ENCODE measurements around the gene DOCK10.

Gene DOCK10

DNA sequence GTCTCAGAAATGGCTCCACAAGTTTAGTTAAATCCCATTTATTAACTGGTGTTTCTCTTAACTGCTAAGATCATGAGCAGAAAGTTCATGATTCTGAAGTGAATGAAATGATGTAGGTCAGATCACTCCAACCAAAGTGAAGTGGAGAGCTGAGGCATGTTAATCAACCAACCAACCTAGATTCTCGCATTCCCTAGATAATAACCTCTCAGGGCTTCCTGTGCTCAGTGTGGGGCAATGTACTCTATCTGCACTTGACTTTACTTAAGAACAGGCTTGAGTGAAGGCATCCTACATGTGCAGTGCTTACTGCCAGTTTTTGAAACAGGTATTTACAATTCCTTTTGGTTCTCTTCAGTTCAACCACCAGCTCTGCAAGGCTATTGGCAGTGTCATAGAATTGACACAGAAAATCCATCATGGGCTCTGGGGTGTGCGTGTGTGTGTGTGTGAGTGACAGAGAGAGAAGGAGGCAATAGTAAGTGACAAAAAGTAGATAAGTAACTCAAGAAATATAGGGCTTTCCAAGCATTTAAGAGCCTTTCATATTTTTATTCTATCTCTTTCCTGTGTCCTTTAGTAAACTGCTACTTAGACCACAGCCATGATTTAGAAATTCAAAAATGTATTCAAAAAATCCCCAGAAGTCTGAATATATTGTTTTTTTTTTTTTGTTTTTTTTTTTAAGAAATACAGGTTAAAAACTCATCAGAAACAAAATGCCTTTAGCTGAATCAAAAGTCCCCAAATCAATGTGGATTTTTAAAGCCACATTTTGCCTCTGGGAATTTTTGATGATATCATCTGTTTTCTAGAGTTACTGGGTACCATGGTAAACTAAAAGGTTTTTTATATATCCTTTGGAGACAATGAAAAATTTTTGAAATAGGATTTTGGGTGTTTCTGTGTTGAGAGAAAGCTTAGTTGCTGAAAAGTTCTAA lies 28.6 kb downstream of the DOCK10 start:
- DNase-seq (ENCODE audit: extremely low read depth in 1 of 2, low read depth in 1 of 2) = no peak

DNA sequence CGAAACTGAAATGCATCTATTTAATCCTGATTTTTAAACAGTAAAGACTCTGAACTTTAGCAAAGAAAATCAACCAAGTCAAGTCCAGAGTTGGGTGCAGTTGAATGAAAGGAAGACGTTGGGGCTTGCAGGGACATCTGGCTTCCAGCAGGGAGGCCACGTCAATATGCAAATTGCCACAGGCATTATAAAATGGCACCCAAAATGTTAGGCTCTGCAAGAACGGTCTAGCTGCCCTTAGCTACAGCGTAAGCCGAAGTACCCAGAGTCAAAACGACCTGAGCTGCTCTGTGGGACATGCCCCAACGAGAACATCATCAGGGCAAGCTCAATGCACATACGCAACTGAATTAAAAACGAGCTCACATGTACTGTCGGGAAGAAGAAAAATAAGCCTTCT lies 30.7 kb downstream of the DOCK10 start:
- DNase-seq (ENCODE audit: extremely low read depth in 1 of 2, low read depth in 1 of 2) = no peak

DNA sequence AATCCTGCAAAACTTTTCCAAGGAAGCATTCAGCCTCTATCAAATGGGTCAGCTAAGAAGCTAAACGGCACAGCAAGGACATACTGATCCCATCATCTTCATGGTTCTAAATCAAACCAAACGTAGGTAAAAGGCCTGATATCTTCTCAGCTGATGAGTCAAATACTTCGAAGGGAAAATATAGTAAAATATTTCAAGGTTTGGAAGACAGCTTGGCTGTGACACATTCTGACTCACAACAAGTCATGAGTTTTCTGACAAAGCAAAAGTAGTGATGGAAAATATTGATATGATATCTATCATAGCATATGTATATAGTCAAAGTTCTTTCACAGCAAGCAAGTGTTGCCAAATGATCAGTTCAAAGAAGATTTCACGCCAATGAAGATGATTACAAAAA lies 31.5 kb downstream of the DOCK10 start:
- DNase-seq (ENCODE audit: extremely low read depth in 1 of 2, low read depth in 1 of 2) = no peak

DNA sequence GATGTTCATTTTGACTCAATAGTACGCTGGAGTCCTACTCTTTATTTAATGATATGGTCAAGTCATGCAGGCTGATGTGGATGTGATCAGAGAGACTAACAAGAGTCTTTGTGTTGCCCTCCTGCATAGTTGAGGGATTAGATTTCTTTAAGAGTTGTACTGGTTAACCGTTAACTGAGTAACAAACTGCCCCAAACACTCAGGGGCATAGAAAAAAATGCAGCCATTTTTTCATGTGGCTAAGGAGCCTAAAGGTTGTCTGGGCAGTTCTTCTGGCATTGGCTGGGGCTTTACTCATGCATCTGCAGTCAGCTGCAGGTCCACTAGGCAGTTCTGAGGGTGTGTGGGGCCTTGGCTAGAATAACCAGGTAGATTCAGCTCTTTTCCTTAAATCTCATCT lies 32.5 kb downstream of the DOCK10 start:
- no peak for DNase-seq (ENCODE audit: extremely low read depth in 1 of 2, low read depth in 1 of 2)

DNA sequence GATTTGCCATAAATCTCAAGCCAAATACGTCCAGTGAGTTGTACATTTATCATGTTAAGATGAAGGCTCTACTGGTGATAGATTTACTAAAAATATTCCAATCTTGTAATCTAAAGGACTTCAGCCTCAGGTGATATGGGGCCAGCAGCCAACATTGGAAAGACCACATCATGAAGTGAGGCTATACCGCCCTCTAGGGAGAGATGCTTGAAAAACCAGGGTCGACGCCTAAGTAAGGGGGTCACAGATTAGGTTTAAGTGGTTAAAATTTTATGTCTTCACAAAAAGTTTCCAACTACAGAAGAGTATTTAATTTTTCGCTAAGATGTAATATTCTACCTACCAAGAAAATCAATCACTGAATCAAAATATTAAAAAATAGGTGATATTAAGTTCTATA lies 33.3 kb downstream of the DOCK10 start:
- DNase-seq (ENCODE audit: extremely low read depth in 1 of 2, low read depth in 1 of 2) = no peak

DNA sequence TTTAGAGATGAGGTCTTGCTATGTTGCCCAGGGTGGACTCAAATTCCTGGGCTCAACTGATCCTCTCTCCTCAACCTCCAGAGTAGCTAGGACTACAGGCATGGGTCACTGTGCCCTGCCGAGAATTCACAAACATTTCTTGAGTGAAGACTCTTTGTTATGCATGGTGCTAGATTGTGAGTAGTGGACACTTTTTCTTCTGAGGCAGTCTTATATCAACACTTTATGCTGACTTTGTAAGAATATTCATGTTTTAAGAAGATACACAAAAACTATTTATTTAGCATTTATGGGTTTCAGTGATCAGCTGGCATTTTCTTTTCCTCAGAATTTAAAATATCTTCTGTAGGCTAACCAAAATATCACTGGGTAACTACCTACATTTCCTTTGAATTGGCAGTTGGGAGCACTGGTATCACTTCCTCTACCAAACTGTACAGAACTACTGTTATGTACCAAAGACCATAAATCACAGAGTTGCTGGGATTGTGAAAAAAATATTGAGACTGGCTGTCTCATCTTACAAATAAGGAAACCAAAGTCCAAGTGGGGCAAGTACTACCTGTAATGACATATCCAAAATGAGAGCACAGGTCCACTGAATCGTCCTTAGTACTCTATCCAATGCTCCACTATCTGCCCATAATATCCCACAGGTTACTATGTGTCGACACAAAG lies 34.0 kb downstream of the DOCK10 start:
- DNase-seq (ENCODE audit: extremely low read depth in 1 of 2, low read depth in 1 of 2) = no peak

DNA sequence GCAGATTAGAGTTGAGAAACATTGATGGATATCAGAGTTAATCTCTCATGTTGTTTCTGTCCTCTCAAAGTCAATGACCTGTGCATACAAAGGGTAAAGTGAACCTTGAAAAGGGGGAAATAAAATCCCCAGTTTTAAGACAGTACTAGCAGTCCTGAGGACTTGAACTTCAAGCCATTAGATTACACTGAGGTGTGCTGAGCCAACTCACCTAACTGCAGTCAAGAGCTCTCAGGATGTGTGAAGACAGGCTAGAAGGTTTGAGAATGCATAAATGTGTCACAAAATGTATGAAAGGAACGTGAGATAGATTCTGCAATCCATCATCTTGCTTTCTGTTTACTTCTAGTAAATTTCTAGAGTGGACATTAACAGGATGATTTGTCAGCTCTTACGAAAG lies 35.5 kb downstream of the DOCK10 start:
- no peak for DNase-seq (ENCODE audit: extremely low read depth in 1 of 2, low read depth in 1 of 2)

DNA sequence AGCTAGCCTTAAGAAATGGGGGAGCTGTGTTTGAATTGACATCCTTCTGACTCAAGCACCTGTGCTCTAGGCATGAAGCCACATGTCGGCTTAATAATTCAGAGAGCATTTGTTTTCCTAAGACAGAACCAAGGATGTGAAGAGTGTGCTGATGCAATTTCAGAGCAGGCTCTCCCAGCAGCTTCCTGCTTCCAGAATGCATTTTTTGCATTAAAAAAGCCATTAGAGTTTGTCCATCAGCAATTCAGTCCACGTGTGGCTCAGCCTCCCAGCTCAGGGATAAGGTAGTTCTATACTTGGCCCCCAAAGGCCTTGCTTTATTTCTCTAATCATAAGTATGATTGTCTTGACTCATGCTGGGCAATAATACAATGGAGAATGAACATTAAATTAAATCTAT lies 37.7 kb downstream of the DOCK10 start:
- DNase-seq (ENCODE audit: extremely low read depth in 1 of 2, low read depth in 1 of 2) = no peak

DNA sequence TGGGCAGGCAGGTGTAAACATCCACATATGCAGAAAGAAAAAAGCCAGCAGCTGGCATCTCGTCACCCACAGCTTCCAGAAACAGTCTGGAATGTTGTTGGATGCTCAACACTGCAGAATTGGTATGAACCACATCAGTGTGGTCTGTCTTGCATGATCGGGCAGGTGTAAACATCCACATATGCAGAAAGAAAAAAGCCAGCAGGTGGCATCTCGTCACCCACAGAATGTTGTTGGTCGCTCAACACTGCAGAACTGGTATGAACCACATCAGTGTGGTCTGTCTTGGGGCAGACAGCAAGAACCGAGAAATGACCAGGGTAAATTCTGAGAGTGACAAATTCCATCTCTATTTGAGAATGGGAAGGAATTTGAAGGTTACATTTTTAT lies 39.6 kb downstream of the DOCK10 start:
- no peak for DNase-seq (ENCODE audit: extremely low read depth in 1 of 2, low read depth in 1 of 2)

DNA sequence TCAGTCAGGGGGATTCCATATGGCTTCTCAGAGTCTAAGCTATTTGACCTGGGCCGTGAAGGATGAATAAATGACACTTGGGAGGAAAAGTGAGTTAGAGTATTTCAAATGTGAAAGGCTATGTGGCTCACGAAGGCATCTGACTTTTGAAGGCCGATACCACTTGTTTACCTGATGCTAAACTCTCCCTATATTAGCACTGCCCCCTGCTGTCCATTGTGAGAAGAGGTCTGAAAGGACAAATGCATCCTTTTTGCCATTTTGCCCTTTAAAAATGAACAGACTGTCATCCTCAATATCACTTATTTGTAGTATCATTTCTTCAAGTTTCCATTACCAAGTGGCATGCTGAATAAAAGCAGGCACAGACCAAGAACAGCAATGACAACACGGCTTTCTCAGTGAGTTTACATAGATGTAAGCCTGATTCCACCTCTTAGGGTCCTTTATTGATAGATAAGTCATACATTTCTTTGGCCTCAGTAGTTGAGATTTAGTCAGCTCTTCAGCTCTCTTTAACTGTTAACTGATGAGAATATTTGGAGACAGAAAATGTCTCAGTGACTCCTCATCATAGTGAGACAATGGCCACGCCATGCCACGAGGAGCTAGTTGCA lies 40.1 kb downstream of the DOCK10 start:
- peak; percentile 30 to 47 for DNase-seq (ENCODE audit: extremely low read depth in 1 of 2, low read depth in 1 of 2)

DNA sequence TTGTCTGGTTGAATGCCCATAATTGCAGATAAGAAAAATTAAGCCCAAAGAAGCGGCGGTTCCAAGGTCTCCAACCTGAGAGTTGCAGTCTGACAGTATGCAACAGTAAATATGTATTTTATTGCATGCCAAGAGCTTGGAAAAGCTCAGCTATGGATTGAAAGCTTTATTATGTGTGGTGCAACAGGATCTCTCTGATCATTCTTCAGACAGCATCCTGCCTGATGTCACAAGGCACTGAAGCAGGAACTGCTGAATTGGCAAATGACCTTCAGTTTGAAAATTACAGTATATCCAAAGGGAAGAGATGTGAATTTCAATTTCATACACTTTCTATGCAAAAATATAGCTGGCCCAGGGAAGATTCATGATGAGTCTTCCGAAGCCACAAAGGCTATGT lies 42.5 kb downstream of the DOCK10 start:
- DNase-seq (ENCODE audit: extremely low read depth in 1 of 2, low read depth in 1 of 2) = no peak

DNA sequence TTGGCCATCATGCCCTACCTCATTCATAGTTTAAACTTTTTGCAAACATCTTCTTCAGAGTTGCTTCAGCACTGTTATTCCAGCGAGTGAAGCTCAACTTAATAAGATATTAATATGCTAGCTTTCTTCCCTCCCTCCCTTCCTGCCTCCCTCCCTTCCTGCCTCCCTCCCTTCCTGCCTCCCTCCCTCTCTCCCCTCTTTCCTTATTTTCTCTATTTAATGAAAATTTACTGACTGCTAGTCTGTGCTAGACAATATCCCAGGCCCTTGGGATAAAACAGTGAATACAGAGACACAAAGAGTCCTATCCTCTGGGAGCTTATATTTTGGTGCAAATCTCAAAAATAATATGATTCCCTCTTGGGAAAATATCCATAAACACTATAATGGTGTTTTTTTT lies 42.9 kb downstream of the DOCK10 start:
- DNase-seq (ENCODE audit: extremely low read depth in 1 of 2, low read depth in 1 of 2) = no peak

DNA sequence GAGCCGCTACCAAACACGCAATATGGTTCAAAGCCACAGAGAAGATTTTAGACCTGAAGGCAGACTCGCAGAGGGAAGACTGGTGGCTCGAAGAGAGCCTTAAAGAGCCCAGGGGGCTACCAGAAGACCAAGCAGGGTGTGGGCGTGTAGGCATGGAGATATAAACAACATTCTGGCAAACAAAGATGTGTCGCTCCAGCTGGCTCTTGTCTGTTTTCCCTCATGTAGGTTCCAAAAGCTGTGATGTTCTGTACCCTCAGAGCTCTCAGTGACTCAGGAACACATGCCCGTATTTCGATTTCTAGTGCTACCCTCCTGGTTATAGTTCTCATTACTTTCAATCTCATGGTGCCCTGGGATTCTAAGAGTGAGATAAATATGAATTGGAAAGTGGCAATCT lies 44.5 kb downstream of the DOCK10 start:
- no peak for DNase-seq (ENCODE audit: extremely low read depth in 1 of 2, low read depth in 1 of 2)

DNA sequence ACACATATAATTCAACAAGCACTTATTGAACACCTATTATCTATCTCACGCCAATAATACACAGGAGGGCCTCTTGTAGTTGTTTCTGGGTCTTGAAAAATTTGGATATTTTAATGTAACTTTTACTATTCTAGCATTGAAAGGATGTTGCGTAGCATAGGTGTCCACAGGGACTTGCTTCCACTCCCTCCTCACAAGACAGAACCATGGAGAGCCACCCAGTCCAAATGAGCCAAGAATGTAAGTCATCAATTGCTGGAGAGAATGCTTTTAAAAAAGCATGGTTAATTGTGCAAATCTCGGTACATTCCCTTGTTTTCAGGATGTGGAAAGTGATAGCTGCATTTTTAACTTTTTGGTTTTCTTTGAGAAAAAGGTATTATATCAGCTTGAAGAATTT lies 46.8 kb downstream of the DOCK10 start:
- no peak for DNase-seq (ENCODE audit: extremely low read depth in 1 of 2, low read depth in 1 of 2)

DNA sequence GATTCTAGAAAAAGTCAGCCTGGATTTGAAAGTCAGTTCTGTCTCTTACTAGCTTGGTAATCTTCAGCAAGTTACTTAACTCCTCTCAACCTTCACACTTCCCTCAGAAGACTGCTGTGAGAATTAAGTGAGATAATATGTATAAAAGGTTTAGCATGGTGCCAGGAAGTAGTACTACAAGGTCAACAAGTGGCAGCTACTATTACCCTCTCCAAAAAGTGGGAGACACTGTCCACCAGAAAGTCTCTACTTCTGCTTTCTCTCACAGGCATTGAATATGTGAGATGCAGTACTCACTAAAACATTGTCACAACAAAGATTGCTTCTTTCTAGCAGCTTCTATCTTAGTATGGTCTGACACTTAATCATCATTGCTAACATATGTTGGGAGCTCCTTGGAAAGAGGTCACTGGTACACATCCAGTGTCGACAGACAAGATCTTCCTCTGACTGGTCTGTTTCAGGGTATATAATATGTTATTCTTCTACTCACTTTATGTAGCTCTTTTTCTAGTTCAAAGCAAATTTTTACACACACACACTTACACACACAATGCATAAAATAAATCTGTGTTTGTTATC lies 47.9 kb downstream of the DOCK10 start:
- no peak for DNase-seq (ENCODE audit: extremely low read depth in 1 of 2, low read depth in 1 of 2)

DNA sequence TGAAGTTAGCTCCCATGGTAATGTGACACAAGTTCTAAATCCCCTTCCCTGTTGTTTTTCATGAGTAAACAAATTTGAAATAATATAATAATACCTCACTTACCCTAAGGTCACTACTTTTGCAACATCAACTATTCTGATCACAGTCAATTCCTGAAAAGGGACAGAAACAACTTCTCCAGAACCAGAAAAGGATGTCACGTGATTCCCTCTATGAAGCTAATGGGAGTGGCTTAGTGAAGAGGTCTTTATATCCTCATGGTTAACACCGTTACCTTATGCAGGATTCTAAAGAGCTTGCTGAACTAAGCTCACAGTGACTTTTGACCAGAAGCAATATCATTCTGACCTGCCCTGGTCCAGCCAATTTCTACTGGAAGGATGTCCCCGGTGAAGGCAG lies 51.6 kb downstream of the DOCK10 start:
- no peak for DNase-seq (ENCODE audit: extremely low read depth in 1 of 2, low read depth in 1 of 2)

DNA sequence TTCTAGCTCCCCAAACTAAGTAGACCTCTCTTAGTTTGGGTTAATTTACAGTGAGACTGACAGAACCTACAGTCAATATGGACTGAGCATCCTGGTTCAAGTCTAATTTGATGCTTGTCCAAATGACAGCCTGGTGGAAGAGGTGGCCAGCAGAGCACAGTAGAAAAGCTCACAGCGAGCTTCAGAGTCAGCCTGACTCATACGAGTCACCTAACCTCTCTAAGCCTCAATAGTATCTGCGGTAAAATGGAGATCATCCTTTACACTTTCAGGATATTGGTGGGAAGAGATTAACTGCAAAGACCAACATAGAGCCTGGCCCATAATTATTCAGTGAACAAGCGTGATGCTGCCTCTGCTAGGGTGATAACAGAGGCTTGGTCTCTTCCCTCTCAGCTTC lies 54.5 kb downstream of the DOCK10 start:
- DNase-seq (ENCODE audit: extremely low read depth in 1 of 2, low read depth in 1 of 2) = no peak

DNA sequence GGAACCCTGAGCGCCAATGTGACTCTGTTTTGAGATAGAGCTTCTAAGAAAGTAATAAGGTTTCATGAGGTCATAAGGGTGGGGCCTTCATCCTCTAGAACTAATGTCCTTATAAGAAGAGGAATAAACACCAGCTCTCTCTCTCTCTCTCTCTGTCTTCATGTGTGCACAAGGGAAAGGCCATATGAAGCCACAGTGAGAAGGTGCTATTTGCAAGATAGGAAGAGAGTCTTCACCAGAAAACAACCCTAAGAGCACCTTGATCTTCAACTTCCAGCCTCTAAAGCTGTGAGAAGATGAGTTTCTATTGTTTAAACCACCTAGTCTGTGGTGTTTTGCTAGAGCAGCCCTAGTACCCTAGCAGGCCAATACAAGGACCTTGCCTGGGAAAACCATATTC lies 55.8 kb downstream of the DOCK10 start:
- no peak for DNase-seq (ENCODE audit: extremely low read depth in 1 of 2, low read depth in 1 of 2)

DNA sequence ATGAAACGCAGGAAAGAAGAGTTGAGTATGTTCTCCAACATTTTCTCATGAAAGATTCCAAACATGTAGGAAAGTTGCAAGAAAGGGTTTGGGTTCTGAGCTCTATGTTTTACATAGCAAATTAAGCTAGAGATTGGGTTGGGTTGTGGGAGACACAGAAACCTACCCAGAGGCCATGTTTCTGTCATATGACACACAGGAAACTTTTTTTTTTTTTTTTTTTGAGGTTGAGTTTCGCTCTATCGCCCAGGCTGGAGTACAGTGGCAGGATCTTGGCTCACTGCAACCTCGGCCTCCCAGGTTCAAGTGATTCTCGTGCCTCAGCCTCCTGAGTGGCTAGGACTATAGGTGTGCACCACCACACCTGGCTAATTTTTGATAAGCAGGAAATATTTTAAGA lies 57.6 kb downstream of the DOCK10 start:
- DNase-seq (ENCODE audit: extremely low read depth in 1 of 2, low read depth in 1 of 2) = no peak

DNA sequence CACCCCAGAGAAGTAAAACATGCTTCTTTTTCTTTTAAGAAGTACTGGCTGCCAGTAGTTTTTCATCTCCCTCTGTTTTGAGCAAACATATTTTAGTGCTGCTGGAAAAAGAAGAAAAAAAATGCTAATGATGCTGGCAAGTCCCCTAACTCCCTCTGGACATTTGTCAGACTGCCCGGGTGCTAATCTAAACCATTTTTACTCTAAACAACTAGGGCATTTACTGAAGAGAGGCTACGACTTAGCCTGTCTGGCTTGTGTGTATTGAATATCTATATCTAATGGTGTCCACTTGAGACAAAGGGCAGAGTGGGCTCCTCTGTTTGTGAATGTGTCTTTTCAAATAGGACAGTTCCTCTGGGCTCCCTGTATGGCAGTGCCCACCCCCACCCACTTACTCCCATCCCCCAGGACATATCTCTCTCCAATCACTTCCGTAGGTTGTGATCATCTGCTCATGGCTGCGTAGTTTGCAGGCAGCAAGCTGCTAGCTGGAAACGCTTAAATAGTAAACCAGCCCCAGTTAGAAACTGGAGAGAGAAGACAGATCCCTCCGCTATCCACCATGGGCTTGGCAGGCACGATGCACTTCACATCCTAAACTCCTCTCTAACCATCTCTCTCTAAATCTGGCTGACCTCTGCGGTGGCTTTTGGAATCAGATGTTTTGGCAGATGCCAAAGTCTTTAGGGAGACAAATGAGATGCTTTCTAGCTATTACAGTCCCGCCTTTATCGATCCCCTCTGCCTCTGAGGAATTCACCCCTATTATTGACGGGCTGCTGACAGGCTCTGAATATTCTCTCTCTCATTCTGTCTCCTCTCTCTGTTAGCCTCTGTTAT lies 58.3 kb downstream of the DOCK10 start:
- no peak for DNase-seq (ENCODE audit: extremely low read depth in 1 of 2, low read depth in 1 of 2)
